IMR-90 (cell line): ENCODE data around the gene CSAG1. TPM values are rescaled to one million over a fixed set of nuclear protein-coding genes. Genes with fewer than 3 reads are reported as not detected.
"Not testable (repeated sequence)": the region's sequence is repeated elsewhere in the genome, so short reads cannot be mapped to it uniquely, and the experiment has no call there.

ENCODE experiments used
- ATAC-seq: fragments of 200-7000 bp; cut with Tn5 transposase; 2 replicates; pipeline ENCODE4 v1.9.1; 2020; ENCODE audit warnings: low read depth, mild to moderate bottlenecking, moderate library complexity
- BruUV-seq: library from RNA; stranded (reverse); fragments of 400-500 nt; replicated peaks from 2 replicates; lab custom pipeline; 2021; lab: Mats Ljungman, UMichigan
- CTCF ChIA-PET: fragments of 300-600 bp; formaldehyde crosslinking; extraction: SDS; loops from one replicate; lab custom pipeline; 2021; ENCODE audit warnings: antibody characterized with exemption; lab: Yijun Ruan, JAX
- POLR2A ChIA-PET: fragments of 300-600 bp; sonication (Branson Sonifier 250); formaldehyde crosslinking; loops from one replicate; lab custom pipeline; 2022; ENCODE audit warnings: antibody characterized with exemption; ENCODE audit not compliant: unreplicated experiment; lab: Charles Lee
- DNase-seq: peaks from one replicate; pipeline ENCODE4 v3.0.0; 2013
- H2AFZ ChIP-seq: replicated peaks from 2 replicates; pipeline ENCODE3; 2013; ENCODE audit warnings: low read length, mild to moderate bottlenecking; ENCODE audit not compliant: poor library complexity
- H2AK5ac ChIP-seq: 2 replicates; pipeline ENCODE4 v1.6.1; 2013; ENCODE audit warnings: low read depth, low read length, inconsistent platforms
- H2AK9ac ChIP-seq: replicated peaks from 2 replicates; pipeline ENCODE3; 2013; ENCODE audit warnings: mild to moderate bottlenecking, low read depth, low read length, moderate library complexity; ENCODE audit not compliant: poor library complexity
- H2BK120ac ChIP-seq: 2 replicates; pipeline ENCODE4 v1.6.1; 2013; ENCODE audit warnings: low read depth, low read length, inconsistent platforms
- H2BK15ac ChIP-seq: 3 replicates; pipeline ENCODE4 v1.6.1; 2013; ENCODE audit warnings: low read depth, low read length, inconsistent platforms
- H2BK20ac ChIP-seq: 2 replicates; pipeline ENCODE4 v1.6.1; 2013; ENCODE audit warnings: low read depth, mild to moderate bottlenecking, inconsistent platforms, low read length, moderate library complexity
- H2BK5ac ChIP-seq: 2 replicates; pipeline ENCODE4 v1.6.1; 2013; ENCODE audit warnings: mild to moderate bottlenecking, low read depth, low read length, inconsistent platforms; ENCODE audit not compliant: poor library complexity, severe bottlenecking
- H3K14ac ChIP-seq: replicated peaks from 2 replicates; pipeline ENCODE4 v1.6.1; 2013; ENCODE audit warnings: low read depth, low read length, inconsistent platforms
- H3K18ac ChIP-seq: 2 replicates; pipeline ENCODE4 v1.6.1; 2013; ENCODE audit warnings: low read depth, low read length, control low read depth
- H3K23ac ChIP-seq: 2 replicates; pipeline ENCODE4 v1.6.1; 2013; ENCODE audit warnings: low read depth, low read length, inconsistent platforms
- H3K27ac ChIP-seq: 2 replicates; pipeline ENCODE4 v1.5.1; 2013; ENCODE audit warnings: mild to moderate bottlenecking, control low read depth, low read length; ENCODE audit not compliant: insufficient read depth
- H3K27me3 ChIP-seq: 2 replicates; pipeline ENCODE4 v1.6.1; 2013; ENCODE audit warnings: low read length; ENCODE audit not compliant: control insufficient read depth, insufficient read depth
- H3K36me3 ChIP-seq: 2 replicates; pipeline ENCODE4 v1.6.1; 2013; ENCODE audit warnings: low read length, mixed read lengths; ENCODE audit not compliant: control insufficient read depth, insufficient read depth
- H3K4ac ChIP-seq: 2 replicates; pipeline ENCODE4 v1.6.1; 2013; ENCODE audit warnings: low read depth, low read length, inconsistent platforms
- H3K4me1 ChIP-seq: 2 replicates; pipeline ENCODE4 v1.6.1; 2013; ENCODE audit warnings: low read length, mixed read lengths; ENCODE audit not compliant: control insufficient read depth, insufficient read depth
- H3K4me2 ChIP-seq: 2 replicates; pipeline ENCODE4 v1.6.1; 2013; ENCODE audit warnings: low read depth, mild to moderate bottlenecking, control low read depth, low read length, moderate library complexity
- H3K4me3 ChIP-seq: 2 replicates; pipeline ENCODE4 v1.5.1; 2013; ENCODE audit warnings: low read depth, mild to moderate bottlenecking, control low read depth, low read length, moderate library complexity; ENCODE audit not compliant: insufficient read depth
- H3K56ac ChIP-seq: 2 replicates; pipeline ENCODE4 v1.6.1; 2013; ENCODE audit warnings: low read length, inconsistent platforms; ENCODE audit not compliant: insufficient read depth; ENCODE audit errors: extremely low read depth
- H3K79me1 ChIP-seq, 2 experiments: 2 replicates each; pipeline ENCODE4 v1.6.1; 2013; ENCODE audit warnings: low read length in 2 of 2, inconsistent platforms in 1 of 2, low read depth in 1 of 2
- H3K9ac ChIP-seq: 2 replicates; pipeline ENCODE4 v1.6.1; 2013; ENCODE audit warnings: low read depth, low read length, control low read depth
- H3K9me1 ChIP-seq: 2 replicates; pipeline ENCODE4 v1.6.1; 2013; ENCODE audit warnings: low read length, inconsistent platforms; ENCODE audit not compliant: insufficient read depth
- H3K9me3 ChIP-seq: 2 replicates; pipeline ENCODE4 v1.6.1; 2013; ENCODE audit warnings: low read length; ENCODE audit not compliant: control insufficient read depth, insufficient read depth
- H4K20me1 ChIP-seq: 2 replicates; pipeline ENCODE4 v1.6.1; 2013; ENCODE audit warnings: low read length, inconsistent platforms; ENCODE audit not compliant: insufficient read depth
- H4K5ac ChIP-seq: 2 replicates; pipeline ENCODE4 v1.6.1; 2013; ENCODE audit warnings: mild to moderate bottlenecking, low read depth, low read length, control low read depth
- H4K8ac ChIP-seq, 2 experiments: 2 replicates each; pipeline ENCODE4 v1.6.1; 2013; ENCODE audit warnings: low read depth in 2 of 2, low read length in 2 of 2, control low read depth in 1 of 2, inconsistent platforms in 1 of 2
- H4K91ac ChIP-seq: 2 replicates; pipeline ENCODE4 v1.6.1; 2013; ENCODE audit warnings: low read depth, low read length, inconsistent platforms; ENCODE audit not compliant: insufficient read depth
- WGBS, 2 experiments: methylation state at CpG; one replicate each; pipeline versions ENCODE4 v1.1.5 to v1.1.7; 2013; ENCODE audit warnings: missing lambda C conversion rate in 2 of 2; ENCODE audit not compliant: insufficient read length in 1 of 2; ENCODE audit errors: extremely low coverage in 2 of 2; 5-methylcytosine and 5-hydroxymethylcytosine counted together
- dilution Hi-C: fragments of 300-500 bp; cut with HindIII; formaldehyde crosslinking; loops from one replicate; pipeline ENCODE4 v1.14.3; 2018; ENCODE audit warnings: low sequenced_read_pairs; ENCODE audit not compliant: unreplicated experiment
- in situ Hi-C: fragments of 300-500 bp; cut with MboI; formaldehyde crosslinking; loops from 3 replicates; pipeline ENCODE4 v1.14.3; 2019; ENCODE audit warnings: low sequenced_read_pairs, inconsistent platforms, mixed read lengths
- intact Hi-C: fragments of 100-400 bp; cut with micrococcal nuclease; formaldehyde crosslinking; loops from 2 replicates; pipeline ENCODE4 v1.10.0; 2022
- polyA plus RNA-seq, 3 experiments: library from polyadenylated mRNA; depleted of rRNA; stranded (reverse); fragments of >200 nt; gene quantifications; 2 replicates each; pipeline ENCODE4 v1.2.3, GENCODE V29; 2012; ENCODE audit warnings: low replicate concordance in 1 of 3
- total RNA-seq: library from RNA; depleted of rRNA; stranded (reverse); fragments of >200 nt; gene quantifications from 2 replicates; pipeline ENCODE4 v1.2.3, GENCODE V29; 2012

Gene CSAG1
- total and polyA plus RNA-seq, 2 of the 4 experiments (the other 2 are of a cell fraction): not detected

DNA sequence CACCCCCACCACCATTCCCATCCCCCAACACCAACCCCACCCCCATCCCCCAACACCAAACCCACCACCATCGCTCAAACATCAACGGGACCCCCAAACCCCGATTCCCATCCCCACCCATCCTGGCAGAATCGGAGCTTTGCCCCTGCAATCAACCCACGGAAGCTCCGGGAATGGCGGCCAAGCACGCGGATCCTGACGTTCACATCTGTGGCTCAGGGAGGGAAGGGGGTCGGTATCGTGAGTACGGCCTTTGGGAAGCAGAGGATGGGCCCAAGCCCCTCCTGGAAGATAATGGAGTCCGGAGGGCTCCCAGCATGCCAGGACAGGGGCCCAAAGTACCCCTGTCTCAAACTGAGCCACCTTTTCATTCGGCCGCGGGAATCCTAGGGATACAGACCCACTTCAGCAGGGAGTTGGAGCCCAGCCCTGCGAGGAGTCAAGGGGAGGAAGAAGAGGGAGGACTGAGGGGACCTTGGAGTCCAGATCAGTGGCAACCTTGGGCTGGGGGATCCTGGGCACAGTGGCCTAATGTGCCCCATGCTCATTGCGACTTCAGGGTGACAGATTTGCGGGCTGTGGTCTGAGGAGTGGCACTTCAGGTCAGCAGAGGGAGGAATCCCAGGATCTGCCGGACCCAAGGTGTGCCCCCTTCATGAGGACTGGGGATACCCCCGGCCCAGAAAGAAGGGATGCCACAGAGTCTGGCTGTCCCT lies 780 bp upstream of the CSAG1 start:
- H3K36me3 ChIP-seq, H3K4ac ChIP-seq, H2AK9ac ChIP-seq, H4K5ac ChIP-seq, H3K23ac ChIP-seq, POLR2A ChIA-PET, H3K27ac ChIP-seq, H2BK15ac ChIP-seq, H3K4me3 ChIP-seq, H3K14ac ChIP-seq, dilution Hi-C loops, H2BK120ac ChIP-seq, ATAC-seq, H3K9ac ChIP-seq, H2AK5ac ChIP-seq, H3K56ac ChIP-seq, H3K4me2 ChIP-seq, H2BK20ac ChIP-seq, H4K20me1 ChIP-seq, H3K9me3 ChIP-seq, H4K91ac ChIP-seq, CTCF ChIA-PET, H2AFZ ChIP-seq, H3K18ac ChIP-seq, H2BK5ac ChIP-seq, H3K4me1 ChIP-seq, H4K8ac ChIP-seq, BruUV-seq, DNase-seq, in situ Hi-C loops, H3K79me1 ChIP-seq, intact Hi-C loops, H3K27me3 ChIP-seq, H3K9me1 ChIP-seq: not testable (repeated sequence)
- 71% methylated on average over 7 of the region's 22 CpGs; no CpG with 5 or more reads in 1 of the 2 experiments for WGBS, 2 experiments
